Activated CD8-positive, alpha-beta memory T cell treated with anti-CD3 and anti-CD28 coated beads for 1 hour (primary cell): ENCODE measurements around the gene VAMP8.
"Not testable (repeated sequence)": the region's sequence is repeated elsewhere in the genome, so short reads cannot be mapped to it uniquely, and the experiment has no call there.

Experiments
- DNase-seq, 2 donors: peaks; one replicate each; pipeline ENCODE4 v3.0.0-alpha.2; 2020; ENCODE audit warnings: low read depth in 1 of 2; ENCODE audit errors: extremely low read depth in 1 of 2

VAMP8 gene

DNA sequence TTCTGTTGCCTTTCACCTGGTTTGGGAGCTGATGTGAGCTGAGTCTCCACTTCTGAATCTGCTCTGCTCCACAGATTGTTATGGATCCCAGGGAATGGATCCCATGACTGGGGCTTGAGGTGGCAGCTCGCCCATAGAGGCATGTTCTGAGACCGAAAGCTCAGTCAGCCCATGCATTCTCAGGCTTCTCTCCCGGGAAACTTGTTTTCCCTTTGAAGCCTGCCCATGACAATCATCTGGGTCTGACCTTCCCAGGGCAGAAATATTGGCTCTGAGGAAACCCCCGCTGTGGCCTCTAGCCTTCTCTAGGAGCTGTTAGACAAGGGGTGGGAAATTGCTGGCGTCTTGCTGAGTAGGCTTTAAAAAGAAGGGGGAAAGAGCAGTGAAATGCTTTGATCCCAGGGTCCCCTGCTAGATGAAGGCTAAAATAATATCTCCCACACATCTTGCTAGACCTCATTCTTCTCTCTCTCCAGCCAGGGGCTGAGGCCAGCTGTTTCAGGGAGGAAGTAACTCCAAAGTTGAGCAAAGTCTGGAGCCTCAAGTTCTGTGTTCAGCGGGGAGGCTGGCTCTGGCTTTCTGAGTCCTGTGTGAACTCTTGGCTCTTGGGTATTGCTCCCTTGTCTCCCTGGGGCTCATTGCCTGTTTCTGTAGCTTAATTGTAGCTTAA lies 2.0 kb downstream of the VAMP8 start:
- no peak for DNase-seq

DNA sequence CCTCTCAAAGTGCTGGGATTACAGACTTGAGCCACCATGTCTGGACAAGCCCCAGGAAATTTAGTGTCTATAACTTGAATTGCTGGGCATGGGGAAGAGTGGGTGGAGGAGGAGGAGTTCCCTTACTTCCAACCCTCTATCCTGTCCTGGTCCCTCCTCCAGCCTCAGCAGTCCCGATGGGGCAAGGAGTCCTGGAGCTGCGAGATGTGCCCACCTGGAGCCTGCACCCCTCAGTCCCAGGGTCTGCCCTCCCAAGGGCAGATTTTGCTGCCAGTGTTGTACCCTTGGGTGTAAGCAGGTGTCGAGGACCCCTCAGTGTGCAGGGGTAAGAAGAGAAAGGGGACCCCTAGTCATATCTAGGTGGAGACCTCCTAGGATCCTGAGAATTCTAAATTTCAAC lies 2.8 kb downstream of the VAMP8 start:
- no peak for DNase-seq

DNA sequence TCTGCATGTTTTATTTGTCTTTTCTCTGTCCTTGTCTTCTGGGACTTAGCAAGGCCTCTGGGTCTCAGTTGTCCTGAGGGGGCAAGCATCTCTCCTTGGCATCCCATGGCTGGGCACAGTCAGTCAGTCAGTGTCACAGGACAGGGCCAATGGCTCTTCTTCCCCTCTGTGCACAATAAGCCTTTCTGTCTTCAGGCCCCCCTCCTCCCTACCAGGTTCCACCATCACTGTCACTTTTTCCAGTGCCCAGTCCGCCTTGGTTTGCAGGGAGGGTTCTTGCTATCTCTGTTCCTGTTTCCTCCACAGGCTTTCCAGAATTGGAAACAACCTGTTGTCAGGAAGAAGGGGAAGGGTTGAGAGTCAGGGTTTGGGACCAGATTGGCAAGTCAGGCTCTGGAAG lies 5.1 kb downstream of the VAMP8 start:
- DNase-seq: no peak

- DNase-seq: no peak
Observed at GRCh38 chr2:85583667-85584353, 6.4 kb downstream of the VAMP8 start.

GRCh38 chr2:85584354-85584856 lies 7.0 kb downstream of the VAMP8 start, which contains the start of gene VAMP5:
TSS of gene VAMP5 (plus strand) at chr2:85584431. CDS start at chr2:85584491, 60 bp downstream.
- DNase-seq: no peak

- no peak for DNase-seq
Observed at GRCh38 chr2:85584857-85585780, 7.7 kb downstream of the VAMP8 start.

DNA sequence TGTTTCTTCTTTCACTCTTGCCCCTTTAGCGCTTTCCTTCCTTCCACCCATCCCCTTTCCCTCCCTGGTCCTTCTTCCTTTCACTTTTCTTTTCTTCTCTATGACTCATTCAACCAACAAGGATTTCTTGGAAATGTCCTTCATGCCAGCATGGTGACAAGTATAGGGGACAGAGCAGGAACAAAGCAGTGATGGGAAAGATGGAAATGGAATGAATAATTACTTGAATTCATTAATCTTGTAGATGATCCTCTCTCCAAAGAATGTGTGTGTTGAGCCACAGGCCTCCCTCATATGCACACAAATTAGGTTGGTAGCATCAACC lies 8.4 kb downstream of the VAMP8 start:
- DNase-seq: no peak

DNA sequence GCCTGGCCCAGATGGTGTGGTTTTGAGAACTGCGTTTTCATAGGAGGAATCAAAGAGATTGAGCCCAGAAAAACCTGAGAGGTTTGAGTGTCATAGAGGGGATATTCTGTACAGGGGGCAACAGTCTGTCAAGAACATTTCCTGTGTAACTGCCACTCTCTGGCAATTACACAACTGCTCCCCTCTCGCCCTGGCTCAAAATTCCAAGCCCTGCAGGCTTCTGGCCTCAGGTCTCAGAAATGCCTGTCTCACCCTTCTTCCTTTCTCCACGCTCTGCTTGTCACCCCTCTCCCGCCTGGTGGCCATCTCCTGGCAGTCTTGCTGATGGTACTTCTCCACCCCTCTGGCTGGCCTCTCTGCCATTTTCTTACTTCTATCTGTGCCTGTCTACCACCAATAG lies 10.8 kb downstream of the VAMP8 start:
- DNase-seq: no peak

DNA sequence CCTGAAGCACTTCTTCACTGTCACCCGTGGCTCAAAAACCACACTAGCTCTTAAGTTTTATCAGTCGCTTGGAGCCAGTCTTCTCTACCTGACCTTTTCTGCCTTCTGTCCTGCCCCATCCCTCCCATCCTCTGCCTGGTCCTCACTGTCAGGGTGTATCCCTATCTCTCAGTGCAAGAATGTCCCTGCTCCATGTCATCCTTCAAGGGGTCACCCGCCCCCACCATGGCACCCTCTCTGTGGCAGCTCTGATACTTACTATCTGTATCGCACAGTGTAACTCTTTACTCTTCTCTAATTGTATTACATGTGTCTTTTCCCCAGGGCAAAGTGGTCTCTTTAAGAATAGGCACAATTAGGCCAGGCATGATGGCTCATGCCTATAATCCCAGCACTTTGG lies 11.3 kb downstream of the VAMP8 start:
- no peak for DNase-seq

GRCh38 chr2:85589181-85589580 lies 11.8 kb downstream of the VAMP8 start:
- no peak for DNase-seq

GRCh38 chr2:85589982-85590791 lies 12.8 kb downstream of the VAMP8 start:
- DNase-seq: no peak

DNA sequence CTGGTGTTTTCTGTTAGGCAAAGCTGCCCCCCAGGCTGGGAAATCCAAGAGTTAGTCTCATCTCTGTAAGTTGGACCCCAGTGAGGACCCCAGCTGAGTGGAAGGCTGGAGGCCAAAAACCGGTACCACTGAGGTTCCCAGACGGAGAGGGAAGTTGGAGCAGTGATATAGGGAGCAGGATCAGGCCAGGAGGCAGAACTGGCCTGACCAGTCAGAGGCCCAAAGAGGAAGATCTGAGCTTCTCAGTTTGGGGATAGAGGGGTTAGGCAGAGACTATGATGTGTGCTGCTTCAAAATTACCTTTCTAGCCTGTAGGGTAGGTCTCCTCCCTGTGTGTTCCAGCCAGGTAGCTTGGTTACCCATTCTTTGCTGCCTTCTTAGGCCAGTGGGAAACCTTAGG lies 13.6 kb downstream of the VAMP8 start:
- DNase-seq: no peak

- DNase-seq: no peak
Observed at GRCh38 chr2:85591563-85591962, 14.2 kb downstream of the VAMP8 start.

- not testable (repeated sequence) for DNase-seq
Observed at GRCh38 chr2:85592299-85592698, 14.9 kb downstream of the VAMP8 start.

- no peak for DNase-seq
Observed at GRCh38 chr2:85593023-85593422, 15.6 kb downstream of the VAMP8 start.

- DNase-seq: no peak
Observed at GRCh38 chr2:85594715-85595300, 17.4 kb downstream of the VAMP8 start.

GRCh38 chr2:85595301-85596025 lies 18.1 kb downstream of the VAMP8 start, which contains the start of gene RNF181:
TSS of gene RNF181 (plus strand) at chr2:85595745. CDS start at chr2:85595764, 19 bp downstream.
- DNase-seq: peak; percentile 75 to 76

- no peak for DNase-seq
Observed at GRCh38 chr2:85596026-85596333, 18.6 kb downstream of the VAMP8 start.

DNA sequence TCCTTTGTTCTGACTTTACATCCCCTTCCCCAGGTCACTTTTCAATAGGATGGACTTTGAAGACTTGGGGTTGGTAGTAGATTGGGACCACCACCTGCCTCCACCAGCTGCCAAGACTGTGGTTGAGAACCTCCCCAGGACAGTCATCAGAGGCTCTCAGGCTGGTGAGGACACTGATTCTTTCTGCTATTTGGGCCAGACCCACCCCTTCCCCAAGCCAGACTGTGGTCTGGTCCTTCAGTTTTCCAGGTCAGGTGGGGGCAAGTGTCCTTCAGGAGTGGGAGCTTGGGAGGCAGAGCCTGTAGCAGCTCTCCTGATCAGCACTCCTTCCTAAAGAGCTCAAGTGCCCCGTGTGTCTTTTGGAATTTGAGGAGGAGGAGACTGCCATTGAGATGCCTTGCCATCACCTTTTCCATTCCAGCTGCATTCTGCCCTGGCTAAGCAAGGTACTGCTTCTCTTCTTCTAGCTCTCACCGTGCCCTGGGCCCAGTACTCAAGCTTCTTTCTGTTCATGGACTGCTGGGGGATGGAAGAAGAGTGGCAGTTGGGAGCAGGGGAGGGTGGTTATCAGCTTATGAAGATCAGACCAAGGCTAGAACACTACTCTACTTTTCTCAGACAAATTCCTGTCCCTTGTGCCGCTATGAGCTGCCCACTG lies 19.2 kb downstream of the VAMP8 start:
- no peak for DNase-seq
